Measurements from ENCODE around the gene CA5A.
A peak's percentile ranks its signal among the peaks of the same experiment; 100 is the strongest.
"Not testable (repeated sequence)": the region's sequence is repeated elsewhere in the genome, so short reads cannot be mapped to it uniquely, and the experiment has no call there.

The CA5A gene

DNA sequence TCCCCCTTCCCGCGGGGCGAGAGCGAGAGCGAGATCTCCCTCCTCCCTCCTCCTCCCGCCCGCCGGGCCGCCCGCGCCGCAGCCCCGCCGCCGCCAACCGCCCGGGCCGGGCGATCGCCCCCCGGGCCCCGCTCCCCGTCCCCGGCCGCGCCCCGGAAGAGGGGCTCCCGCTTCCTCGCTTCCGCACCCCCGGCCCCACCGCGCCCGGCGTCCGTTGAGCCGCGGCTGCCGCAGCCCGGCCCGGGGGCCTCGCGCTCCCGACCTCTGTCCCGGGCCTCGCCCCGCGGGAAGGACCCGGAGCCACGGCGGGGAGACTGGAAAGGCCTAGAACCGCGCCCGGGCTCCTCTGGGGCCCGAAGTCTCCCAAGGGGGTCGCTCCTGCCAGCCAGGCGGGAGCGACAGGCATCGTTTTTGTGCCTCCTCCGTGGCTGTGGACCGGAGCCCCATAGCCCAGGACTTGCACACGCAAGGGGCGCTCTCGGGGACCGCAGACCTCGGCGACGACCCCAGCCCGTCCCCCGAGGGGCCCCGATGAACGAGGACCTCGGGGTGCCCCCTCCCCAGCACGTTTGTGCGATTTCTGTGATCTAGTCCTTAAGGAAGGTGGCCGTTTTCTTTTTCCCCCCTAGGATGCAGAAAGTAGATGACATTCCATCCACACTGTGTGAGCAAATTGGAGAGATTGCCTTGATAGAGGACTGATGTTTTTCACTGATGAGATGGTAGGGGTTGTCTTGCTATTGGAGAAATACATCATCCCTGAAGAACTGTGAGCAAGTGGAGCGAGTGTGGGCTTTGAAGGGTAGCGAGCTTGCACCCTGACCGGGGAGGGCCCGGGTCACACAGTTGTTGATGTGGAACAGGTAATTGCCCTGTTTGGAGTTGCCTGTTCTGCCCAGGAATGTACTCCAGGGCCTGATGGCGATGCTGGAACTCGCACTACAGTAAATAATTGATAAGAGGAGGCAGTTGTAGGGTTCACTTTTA lies 15.5 kb upstream of the CA5A start:
- DNase-seq: peak; percentile 38
- in situ Hi-C loops (cut with HindIII; ENCODE audit: low pct_ligation_motif_present, low pct_unique_long_range_greater_than_20kb, low sequenced_read_pairs): no loop called here

DNA sequence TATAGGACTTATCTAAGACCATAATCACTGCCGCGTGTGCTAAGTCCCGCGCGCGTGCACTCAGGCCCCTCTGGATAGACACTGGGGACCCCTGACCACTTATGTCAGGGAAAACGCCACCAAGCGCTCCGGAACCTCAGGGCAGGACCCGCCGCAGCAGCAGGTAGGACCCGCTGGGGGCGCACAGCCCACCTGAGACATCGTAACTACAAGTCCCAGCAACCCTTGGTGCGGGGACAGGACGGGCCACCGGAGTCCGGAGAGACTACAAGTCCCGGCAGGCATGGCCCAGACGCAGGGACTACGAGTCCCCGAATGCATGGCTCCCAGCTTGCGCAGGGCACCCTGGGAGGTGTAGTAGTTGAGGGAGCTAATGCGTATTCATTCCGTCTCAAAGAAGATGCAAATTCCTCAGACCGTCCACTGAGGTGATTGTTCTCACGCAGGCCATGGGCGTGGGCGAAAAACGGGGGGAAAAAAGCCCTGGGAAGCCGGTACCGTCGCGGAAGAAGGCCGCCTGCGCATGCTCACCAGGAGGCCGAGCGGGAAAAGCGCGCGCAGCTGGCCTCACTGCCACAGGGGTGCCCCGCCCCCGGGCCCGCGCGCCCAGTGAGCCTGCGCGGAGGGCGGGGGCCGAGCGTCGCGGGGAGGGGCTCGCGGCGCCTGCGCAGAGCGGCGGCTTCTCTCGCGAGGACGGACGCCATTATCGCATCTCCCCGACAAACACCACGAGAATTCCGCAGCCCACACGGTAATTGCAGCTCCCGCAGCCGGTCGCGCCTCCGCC lies 14.6 kb upstream of the CA5A start, which contains the start of gene BANP:
BANP (plus strand) TSS at position 670 of the 787 bp plus-strand sequence. CDS start 23,682 bp downstream, outside the sequence.
- in situ Hi-C loops (cut with HindIII; ENCODE audit: low pct_ligation_motif_present, low pct_unique_long_range_greater_than_20kb, low sequenced_read_pairs): no loop called here

DNA sequence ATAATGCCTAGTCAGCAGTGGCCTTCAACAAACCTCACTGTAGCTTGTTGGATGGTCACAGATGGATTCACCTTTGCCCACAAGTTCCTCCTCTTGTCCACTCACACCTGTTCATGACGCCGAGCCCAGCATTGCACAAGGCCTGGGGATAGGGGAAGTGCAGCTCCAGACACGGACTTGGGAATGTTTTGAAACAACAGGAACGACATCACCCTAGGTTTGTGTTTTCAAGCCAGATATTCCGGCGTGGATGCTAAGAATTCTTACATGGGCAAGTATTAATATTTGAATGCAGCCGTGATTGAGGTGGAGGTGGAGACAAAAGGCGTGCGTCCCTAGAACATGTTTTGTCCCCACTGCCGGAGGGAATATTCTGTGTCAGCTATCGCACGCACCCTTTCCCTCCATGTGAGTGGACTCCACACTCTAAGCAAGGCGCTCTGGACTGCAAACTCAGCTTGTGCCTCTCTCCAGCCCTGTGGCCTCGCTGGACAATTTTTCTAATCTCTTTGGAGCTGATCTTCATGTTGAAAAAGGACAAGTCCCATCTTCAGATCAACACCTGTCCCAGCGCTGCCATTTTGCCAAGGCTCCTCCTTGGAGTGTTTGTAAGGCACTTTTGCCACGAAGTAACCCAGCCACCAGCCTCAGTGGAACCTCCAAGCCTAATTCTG lies 12.9 kb upstream of the CA5A start:
- in situ Hi-C loops (cut with HindIII; ENCODE audit: low pct_ligation_motif_present, low pct_unique_long_range_greater_than_20kb, low sequenced_read_pairs): no loop called here
- no peak for DNase-seq

More for the DNA sequence above, 14.6 kb upstream of the CA5A start, which contains the start of gene BANP:
- DNase-seq: peak; percentile 99

DNA sequence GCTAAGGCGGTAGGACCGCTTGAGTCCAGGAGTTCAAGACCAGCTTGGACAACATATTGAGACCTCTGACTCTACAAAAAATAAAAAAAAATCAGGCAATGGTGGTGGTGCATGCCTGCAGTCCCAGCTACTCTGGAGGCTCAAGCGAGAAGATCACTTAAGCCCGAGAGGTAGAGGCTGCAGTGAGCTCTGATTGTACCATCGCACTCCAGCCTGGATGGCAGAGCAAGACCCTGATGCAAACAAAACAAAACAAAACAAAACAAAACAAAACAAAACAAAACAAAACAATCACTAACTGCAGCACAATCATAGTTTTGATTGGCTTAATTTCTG lies 12.4 kb upstream of the CA5A start:
- in situ Hi-C loops (cut with HindIII; ENCODE audit: low pct_ligation_motif_present, low pct_unique_long_range_greater_than_20kb, low sequenced_read_pairs): no loop called here
- DNase-seq: no peak

DNA sequence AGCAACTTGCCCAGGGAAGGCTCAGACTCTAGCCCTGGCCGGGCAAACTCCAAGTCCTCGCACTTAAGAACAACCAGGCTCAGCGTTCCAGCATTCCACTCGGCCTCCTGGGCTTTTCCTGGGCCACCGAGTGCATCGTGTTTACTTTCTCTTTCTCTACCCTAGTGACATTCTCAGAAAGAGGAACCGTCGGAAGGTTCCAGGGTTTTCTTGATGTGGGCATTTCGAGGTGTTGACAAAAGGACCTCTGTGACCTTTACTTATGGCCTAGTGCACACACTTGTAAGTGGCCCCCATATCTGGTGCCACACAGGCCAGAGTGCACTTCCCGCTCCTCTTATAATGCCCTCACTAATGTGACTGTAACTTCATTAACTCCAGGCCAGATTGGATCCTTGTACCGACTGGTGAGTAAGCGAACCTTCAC lies 11.8 kb upstream of the CA5A start:
- in situ Hi-C loops (cut with HindIII; ENCODE audit: low pct_ligation_motif_present, low pct_unique_long_range_greater_than_20kb, low sequenced_read_pairs): no loop called here

DNA sequence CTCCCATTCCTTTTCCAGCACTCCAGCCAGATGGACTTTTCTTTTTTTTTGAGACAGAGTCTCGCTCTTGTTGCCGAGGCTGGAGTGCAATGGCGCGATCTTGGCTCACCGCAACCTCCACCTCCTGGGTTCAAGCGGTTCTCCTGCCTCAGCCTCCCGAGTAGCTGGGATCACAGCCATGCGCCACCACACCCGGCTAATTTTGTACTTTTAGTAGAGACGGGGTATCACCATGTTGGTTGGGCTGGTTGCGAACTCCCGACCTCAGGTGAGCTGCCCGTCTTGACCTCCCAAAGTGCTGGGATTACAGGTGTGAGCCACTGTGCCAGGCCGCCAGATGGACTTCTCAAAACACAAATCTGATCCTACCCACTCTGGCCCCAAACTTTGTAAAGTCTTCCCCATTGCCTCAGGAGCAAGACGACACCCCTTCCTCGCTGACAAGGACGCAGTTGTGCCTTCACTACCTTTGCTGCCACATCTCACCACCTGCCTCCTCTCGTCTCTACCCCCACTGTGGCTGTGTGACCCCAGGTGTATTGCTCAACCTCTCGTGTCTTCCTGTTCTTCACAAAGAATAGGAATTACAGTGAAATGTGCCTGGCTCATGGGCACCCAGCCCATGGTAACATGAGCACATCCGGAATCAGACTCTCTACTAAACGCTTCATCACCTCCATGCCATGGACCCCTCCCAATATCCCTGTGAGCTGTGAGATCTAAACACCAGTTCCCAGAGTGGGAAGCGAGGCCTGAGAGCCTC lies 11.2 kb upstream of the CA5A start:
- in situ Hi-C loops (cut with HindIII; ENCODE audit: low pct_ligation_motif_present, low pct_unique_long_range_greater_than_20kb, low sequenced_read_pairs): no loop called here
- DNase-seq: no peak

More for the DNA sequence above, 11.8 kb upstream of the CA5A start:
- no peak for DNase-seq

DNA sequence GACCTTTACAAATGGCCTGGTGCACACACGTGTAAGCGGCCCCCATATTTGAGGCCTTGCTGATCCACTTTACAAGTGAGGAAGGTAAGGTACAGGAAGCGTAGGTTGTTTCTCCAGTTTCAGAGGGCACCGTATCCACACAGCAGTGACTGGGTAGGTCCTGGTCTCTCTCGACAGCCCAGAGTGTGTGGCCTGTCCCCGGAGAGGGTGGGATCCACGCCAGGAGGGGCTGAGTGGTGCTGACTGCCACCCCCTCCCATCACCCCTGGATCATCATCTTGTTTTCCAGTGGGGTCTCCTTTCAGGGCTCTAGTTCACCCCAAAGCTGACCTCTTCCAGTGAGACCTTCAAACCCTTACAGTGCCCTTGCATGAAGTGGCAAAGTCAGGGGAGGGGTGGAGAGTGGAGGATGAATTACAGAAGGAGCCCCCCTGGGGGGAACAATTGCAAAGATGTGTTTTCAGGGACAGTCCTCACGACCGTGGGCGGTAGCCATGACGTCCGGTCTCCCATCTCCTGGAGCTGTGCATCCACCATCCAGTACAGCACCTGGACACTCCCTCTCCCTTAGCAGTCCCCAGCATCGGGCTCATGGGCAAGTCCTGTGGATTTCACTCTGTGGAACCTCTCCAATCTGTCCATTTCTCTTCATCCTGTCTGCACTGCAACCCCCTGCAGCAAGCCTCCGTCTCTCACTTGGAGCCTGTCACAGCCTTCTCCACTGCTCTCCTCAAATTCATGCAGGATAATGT lies 10.4 kb upstream of the CA5A start:
- no peak for DNase-seq
- in situ Hi-C loops (cut with HindIII; ENCODE audit: low pct_ligation_motif_present, low pct_unique_long_range_greater_than_20kb, low sequenced_read_pairs): no loop called here

DNA sequence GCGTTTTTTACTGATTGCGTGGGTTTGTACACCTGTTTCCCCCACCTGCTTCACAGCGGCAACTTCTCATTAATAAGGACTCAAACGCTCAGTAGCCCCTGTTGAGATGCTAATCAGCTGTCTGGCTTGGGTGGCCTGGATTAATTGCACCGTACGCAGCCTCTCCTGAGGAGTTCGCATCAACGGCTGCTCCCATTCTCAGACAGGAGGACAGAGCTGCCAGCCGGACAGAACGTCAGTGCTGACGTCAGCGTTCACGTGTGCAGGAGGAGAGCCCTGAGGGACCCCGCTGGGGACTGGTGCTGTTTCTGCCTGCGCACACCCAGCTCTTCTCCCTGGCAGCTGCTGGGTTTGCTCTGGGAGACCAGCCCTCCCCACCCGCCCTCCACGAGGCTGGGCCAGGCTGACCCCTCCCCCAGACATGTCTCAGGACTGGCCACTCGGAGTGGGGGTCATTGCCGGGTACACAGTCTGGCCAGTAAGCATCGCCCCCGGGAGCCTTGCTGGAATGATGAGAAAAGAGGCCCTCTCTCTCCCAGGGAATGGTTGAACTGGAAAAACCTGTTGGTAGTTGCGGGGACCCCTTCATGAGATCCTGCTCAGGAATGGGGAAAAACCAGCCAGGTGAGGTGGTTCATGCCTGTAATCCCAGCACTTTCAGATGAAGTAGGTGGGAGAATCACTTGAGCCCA lies 9.2 kb upstream of the CA5A start:
- DNase-seq: peak; percentile 80
- in situ Hi-C loops (cut with HindIII; ENCODE audit: low pct_ligation_motif_present, low pct_unique_long_range_greater_than_20kb, low sequenced_read_pairs): no loop called here

DNA sequence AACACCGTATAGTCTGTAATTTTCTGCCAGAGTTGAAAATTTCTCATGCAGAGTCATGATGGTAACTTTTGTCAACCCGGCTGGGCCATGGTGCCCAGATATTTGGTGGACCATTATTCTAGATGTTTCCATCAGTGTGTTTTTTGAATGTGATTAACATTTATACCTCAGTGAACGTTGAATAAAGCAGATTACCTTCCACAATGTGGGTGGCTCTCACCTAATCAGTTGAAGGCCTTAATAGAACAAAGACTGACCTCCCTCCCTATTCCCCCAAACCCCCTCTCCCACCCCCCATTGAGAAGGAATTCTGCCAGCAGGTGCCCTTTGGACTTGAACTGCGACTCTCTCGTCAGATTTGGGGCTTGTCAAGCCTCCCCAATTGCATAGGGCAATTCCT lies 6.4 kb upstream of the CA5A start:
- in situ Hi-C loops (cut with HindIII; ENCODE audit: low pct_ligation_motif_present, low pct_unique_long_range_greater_than_20kb, low sequenced_read_pairs): no loop called here
- no peak for DNase-seq

DNA sequence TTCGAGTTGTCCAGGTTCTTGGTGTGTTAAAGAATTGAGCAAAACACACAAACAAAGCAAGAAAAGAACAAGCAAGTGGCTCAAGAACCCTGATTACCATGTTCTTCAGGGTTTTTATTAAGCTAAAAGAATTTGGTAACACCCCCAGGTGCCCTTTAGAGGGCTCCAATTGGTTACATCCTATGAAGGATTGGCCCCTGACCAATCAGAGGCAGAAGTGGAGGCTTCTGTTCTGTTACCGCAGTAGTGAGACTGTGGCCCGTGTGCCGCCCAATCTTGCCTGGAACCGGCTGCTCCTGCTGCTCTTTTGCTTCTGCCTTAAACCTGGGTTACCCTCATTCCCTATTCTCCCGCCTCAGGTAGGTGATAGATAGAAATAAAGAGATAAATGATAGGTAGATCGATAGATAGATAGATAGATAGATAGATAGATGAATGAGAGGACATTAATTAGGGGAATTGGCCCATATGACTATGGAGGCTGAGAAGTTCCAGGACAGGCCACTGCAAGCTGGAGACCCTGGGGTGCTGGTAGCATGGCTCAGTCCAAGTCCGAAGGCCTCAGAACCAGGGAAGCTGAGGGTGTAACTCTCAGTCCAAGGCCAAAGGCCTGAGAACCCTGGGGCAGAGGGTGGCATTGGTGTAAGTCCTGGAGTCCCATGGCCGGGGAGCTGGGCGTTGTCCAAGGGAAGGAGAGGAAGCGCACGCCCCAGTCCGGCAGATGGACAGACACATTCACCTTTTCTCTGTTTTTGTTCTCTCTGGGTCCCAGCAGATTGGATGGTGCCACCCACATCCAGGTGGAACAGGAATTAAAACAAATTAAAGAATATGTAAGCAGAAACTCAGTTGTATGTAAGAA lies 3.5 kb upstream of the CA5A start:
- in situ Hi-C loops (cut with HindIII; ENCODE audit: low pct_ligation_motif_present, low pct_unique_long_range_greater_than_20kb, low sequenced_read_pairs): no loop called here

DNA sequence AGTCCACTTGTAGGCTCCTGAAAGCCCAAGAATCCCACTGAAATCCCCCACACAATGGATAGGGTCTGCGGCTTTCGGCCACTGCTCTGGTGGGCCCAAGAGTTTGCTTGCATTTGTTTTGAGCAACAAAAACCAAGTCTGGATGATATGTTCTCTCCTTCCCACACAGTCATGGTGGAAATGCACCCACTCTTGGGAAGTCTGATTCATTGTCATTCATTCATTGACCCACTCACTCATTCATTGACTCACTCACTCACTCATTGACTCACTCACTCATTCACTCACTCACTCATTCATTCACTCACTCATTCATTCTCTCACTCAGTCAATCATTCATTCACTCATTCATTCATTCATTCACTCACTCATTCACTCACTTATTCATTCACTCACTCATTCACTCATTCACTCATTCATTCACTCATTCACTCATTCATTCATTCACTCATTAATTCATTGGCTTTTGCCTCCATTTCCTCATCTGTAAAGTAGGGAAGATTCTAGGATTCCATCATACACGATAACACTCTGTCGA lies 2.2 kb upstream of the CA5A start:
- DNase-seq: no peak
- in situ Hi-C loops (cut with HindIII; ENCODE audit: low pct_ligation_motif_present, low pct_unique_long_range_greater_than_20kb, low sequenced_read_pairs): no loop called here

More for the DNA sequence above, 3.5 kb upstream of the CA5A start:
- DNase-seq: no peak

DNA sequence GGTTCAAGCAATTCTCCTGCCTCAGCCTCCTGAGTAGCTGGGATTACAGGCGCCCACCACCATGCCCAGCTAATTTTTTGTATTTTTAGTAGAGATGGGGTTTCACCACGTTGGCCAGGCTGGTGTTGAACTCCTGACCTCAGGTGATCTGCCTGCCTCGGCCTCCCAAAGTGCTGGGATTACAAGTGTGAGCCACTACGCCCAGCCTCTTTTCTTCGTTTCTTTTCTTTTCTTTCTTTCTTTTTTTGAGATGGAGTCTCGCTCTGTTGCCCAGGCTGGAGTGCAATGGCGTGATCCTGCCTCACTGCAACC lies 858 bp upstream of the CA5A start:
- DNase-seq; in situ Hi-C loops (cut with HindIII; ENCODE audit: low pct_ligation_motif_present, low pct_unique_long_range_greater_than_20kb, low sequenced_read_pairs): not testable (repeated sequence)

DNA sequence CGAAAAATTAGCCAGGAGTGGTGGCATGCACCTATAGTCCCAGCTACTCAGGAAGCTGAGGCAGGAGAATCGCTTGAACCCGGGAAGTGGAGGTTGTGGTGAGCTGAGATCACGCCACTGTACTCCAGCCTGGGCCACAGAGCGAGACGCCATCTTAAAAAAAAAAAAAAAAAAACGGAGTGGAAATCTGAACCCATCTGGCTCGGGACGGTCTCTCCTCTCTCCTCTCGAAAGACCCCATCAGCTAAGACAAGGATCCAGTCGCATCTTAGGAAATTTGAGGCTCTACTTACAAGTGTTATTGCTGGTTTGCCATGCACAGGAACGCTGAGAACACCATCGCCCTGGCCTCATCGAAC lies 334 bp downstream of the CA5A start:
- DNase-seq; in situ Hi-C loops (cut with HindIII; ENCODE audit: low pct_ligation_motif_present, low pct_unique_long_range_greater_than_20kb, low sequenced_read_pairs): not testable (repeated sequence)

DNA sequence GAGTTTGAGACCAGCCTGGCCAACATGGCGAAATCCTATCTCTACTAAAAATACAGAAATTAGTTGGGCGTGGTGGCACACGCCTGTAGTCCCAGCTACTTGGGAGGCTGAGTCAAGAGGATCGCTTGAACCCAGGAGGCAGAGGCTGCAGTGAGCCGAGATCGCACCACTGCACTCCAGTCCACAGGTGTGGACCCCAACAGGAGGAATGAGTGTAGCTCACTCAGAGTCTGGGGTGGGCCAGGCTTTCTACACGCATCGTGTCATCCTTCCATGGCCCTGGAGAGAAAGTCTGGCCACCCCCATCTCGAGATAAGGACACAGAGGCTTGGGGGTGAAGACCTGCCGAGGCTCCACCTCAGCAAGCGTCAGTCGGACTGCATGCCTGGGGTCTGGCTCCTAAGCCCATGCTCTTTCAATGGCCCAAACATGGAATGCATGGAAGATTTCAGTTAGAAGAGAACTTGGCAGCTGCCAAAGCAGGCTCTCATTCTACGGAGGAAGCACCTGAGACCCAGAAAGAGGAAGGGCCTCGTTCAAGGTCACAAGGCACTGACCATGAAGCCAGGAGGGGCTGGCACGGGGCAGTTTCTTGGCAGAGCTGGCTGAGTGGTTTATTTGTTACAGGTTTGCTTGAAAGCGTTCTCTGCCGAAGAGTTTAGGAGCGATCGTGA lies 1.4 kb downstream of the CA5A start:
- in situ Hi-C loops (cut with HindIII; ENCODE audit: low pct_ligation_motif_present, low pct_unique_long_range_greater_than_20kb, low sequenced_read_pairs); DNase-seq: not testable (repeated sequence)

DNA sequence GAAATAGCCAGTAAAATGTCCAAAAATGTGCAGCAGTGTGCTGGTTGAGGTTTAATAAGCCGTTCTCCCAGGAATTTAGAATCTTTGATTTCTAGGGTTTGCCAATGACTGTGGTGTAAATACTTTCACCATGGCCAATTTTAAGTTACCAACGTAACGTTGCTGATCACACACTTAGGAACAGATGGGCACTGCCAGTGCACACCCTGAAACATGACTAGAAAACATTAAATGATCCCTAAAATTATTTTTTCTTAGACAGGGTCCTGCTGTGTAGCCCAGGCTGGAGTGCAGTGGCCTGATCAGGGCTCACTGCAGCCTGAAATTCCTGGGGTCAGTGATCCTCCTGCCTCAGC lies 3.2 kb downstream of the CA5A start:
- DNase-seq: no peak
- in situ Hi-C loops (cut with HindIII; ENCODE audit: low pct_ligation_motif_present, low pct_unique_long_range_greater_than_20kb, low sequenced_read_pairs): no loop called here

All from ACHN (cell line).